Stimulated activated CD8-positive, alpha-beta memory T cell treated with anti-CD3 and anti-CD28 coated beads, Interleukin-4, amount 100 ng/mL, for 48 hours (primary cell): Measurements from ENCODE around the gene NSMCE4A.
"Not testable (repeated sequence)": the region's sequence is repeated elsewhere in the genome, so short reads cannot be mapped to it uniquely, and the experiment has no call there.

Experiments
- DNase-seq: peaks from one replicate; pipeline ENCODE4 v3.0.0-alpha.2; 2020

Gene NSMCE4A

GRCh38 chr10:121935702-121936101 lies 39.3 kb downstream of the NSMCE4A start:
- no peak for DNase-seq

GRCh38 chr10:121930268-121931085 lies 44.5 kb downstream of the NSMCE4A start:
- not testable (repeated sequence) for DNase-seq

GRCh38 chr10:121929585-121930267 lies 45.3 kb downstream of the NSMCE4A start:
- not testable (repeated sequence) for DNase-seq

- DNase-seq: no peak
These were observed 46.5 kb downstream of the NSMCE4A start for GRCh38 chr10:121928528-121928884.

- peak; percentile 85 for DNase-seq
These were observed 47.0 kb downstream of the NSMCE4A start, which contains the start of gene ATE1 for GRCh38 chr10:121927841-121928527. ATE1 (minus strand) TSS chr10:121928031; CDS start chr10:121927949, 82 bp downstream.

- DNase-seq: peak; percentile 57
These were observed 47.6 kb downstream of the NSMCE4A start for GRCh38 chr10:121927318-121927840.

GRCh38 chr10:121926671-121927317 lies 48.2 kb downstream of the NSMCE4A start:
- DNase-seq: no peak

- no peak for DNase-seq
These were observed 48.9 kb downstream of the NSMCE4A start for GRCh38 chr10:121926157-121926556.

- DNase-seq: no peak
These were observed 53.6 kb downstream of the NSMCE4A start for GRCh38 chr10:121921238-121921931.

GRCh38 chr10:121919666-121920065 lies 55.4 kb downstream of the NSMCE4A start:
- no peak for DNase-seq

- DNase-seq: not testable (repeated sequence)
These were observed 56.2 kb downstream of the NSMCE4A start for GRCh38 chr10:121918800-121919199.

- no peak for DNase-seq
These were observed 60.4 kb downstream of the NSMCE4A start for GRCh38 chr10:121914661-121915060.

GRCh38 chr10:121911421-121911697 lies 63.7 kb downstream of the NSMCE4A start:
- no peak for DNase-seq

- DNase-seq: no peak
These were observed 64.2 kb downstream of the NSMCE4A start for GRCh38 chr10:121910673-121911420.
